A549 (cell line): ENCODE results near the gene KCTD15. TPM values are rescaled to one million over a fixed set of nuclear protein-coding genes. Genes with fewer than 3 reads are reported as not detected.

Experiments
- ATAC-seq, 2 experiments: fragments of 200-7000 bp in 1 of 2; fragments of >200 bp in 1 of 2; cut with Nextera tagmentation in 1 of 2; cut with Tn5 transposase in 1 of 2; 3 replicates each; pipeline versions ENCODE4 v1.8.0 to v1.9.1; 2018 to 2020; ENCODE audit warnings: mild to moderate bottlenecking in 1 of 2, moderate library complexity in 1 of 2
- CTCF ChIA-PET: fragments of 300-600 bp; sonication (Branson Sonifier 250); formaldehyde crosslinking; extraction: SDS; loops from one replicate; lab custom pipeline; 2021; ENCODE audit warnings: antibody characterized with exemption, inconsistent platforms; lab: Yijun Ruan, JAX
- POLR2A ChIA-PET: fragments of 350-600 bp; formaldehyde crosslinking; extraction: SDS; loops from one replicate; lab custom pipeline; 2021; ENCODE audit warnings: antibody characterized with exemption, inconsistent platforms; lab: Yijun Ruan, JAX
- DNase-seq, 2 experiments: peaks; one replicate each; pipeline versions ENCODE4 v3.0.0 to v3.0.0-alpha.2; 2011 to 2016; ENCODE audit warnings: low read depth in 1 of 2, low spot score in 1 of 2
- FAIRE-seq: peaks from 2 replicates; lab custom pipeline; 2011; peaks lifted over from hg19 to GRCh38; lab: Jason Lieb, UNC
- H3K27ac ChIP-seq, 2 experiments: fragments of >200 bp; sonication (Bioruptor Twin); formaldehyde crosslinking; 3 replicates each; pipeline ENCODE4 v1.5.1; 2016 to 2017
- H3K4me1 ChIP-seq: fragments of >200 bp; sonication (Bioruptor Twin); formaldehyde crosslinking; 3 replicates; pipeline ENCODE4 v1.6.1; 2016
- H3K4me2 ChIP-seq: fragments of >200 bp; sonication (Bioruptor Twin); formaldehyde crosslinking; 3 replicates; pipeline ENCODE4 v1.6.1; 2016
- H3K4me3 ChIP-seq: fragments of >200 bp; sonication (Bioruptor Twin); formaldehyde crosslinking; 3 replicates; pipeline ENCODE4 v1.5.1; 2016
- H3K9me3 ChIP-seq: fragments of >200 bp; sonication (Bioruptor Twin); formaldehyde crosslinking; 3 replicates; pipeline ENCODE4 v1.6.1; 2016
- ATOH8 ChIP-seq: fragments of 250-450 bp; sonication (Bioruptor Pico); IDR thresholded peaks from 2 replicates; pipeline ENCODE4 v1.5.0; 2020; ENCODE audit warnings: low read depth, mild to moderate bottlenecking, moderate library complexity
- BHLHE40 ChIP-seq: IDR thresholded peaks from 2 replicates; pipeline ENCODE4 v1.6.1; 2012; ENCODE audit warnings: low read depth, low read length, inconsistent platforms
- CHD2 ChIP-seq: fragments of 150-350 bp; IDR thresholded peaks from 2 replicates; pipeline ENCODE4 v1.6.1; 2014; ENCODE audit warnings: low read length; ENCODE audit not compliant: partially characterized antibody
- CHD4 ChIP-seq: fragments of 200-600 bp; sonication (generic); IDR thresholded peaks from 2 replicates; pipeline ENCODE4 v1.6.1; 2016; ENCODE audit warnings: antibody characterized with exemption, mild to moderate bottlenecking, borderline replicate concordance
- CTCF ChIP-seq: fragments of >200 bp; sonication (Bioruptor Twin); formaldehyde crosslinking; IDR thresholded peaks from 3 replicates; pipeline ENCODE4 v1.5.1; 2016
- E2F6 ChIP-seq: IDR thresholded peaks from 2 replicates; pipeline ENCODE4 v1.6.1; 2012; ENCODE audit warnings: low read depth, borderline replicate concordance
- EHF ChIP-seq: fragments of 250-450 bp; sonication (Bioruptor Pico); IDR thresholded peaks from 2 replicates; pipeline ENCODE4 v1.5.0; 2020; ENCODE audit warnings: mild to moderate bottlenecking
- EHMT2 ChIP-seq: fragments of 200-600 bp; sonication (generic); IDR thresholded peaks from 2 replicates; pipeline ENCODE4 v1.6.1; 2016; ENCODE audit warnings: antibody characterized with exemption, low read depth, mild to moderate bottlenecking, moderate library complexity
- HOXB13 ChIP-seq: fragments of 250-450 bp; sonication (Bioruptor Pico); IDR thresholded peaks from 2 replicates; pipeline ENCODE4 v1.5.0; 2020; ENCODE audit warnings: low read depth, mild to moderate bottlenecking, moderate library complexity
- HOXB5 ChIP-seq: fragments of 250-450 bp; sonication (Bioruptor Pico); IDR thresholded peaks from 2 replicates; pipeline ENCODE4 v1.5.0; 2020; ENCODE audit warnings: mild to moderate bottlenecking, moderate library complexity
- KDM1A ChIP-seq: fragments of 200-600 bp; sonication (generic); IDR thresholded peaks from 2 replicates; pipeline ENCODE4 v1.6.1; 2016; ENCODE audit warnings: low read depth, mild to moderate bottlenecking
- MAFK ChIP-seq: fragments of 450-650 bp; IDR thresholded peaks from 2 replicates; pipeline ENCODE4 v1.6.1; 2014; ENCODE audit not compliant: partially characterized antibody
- MAZ ChIP-seq: fragments of 150-350 bp; IDR thresholded peaks from 2 replicates; pipeline ENCODE4 v1.6.1; 2014; ENCODE audit warnings: antibody characterized with exemption, low read depth, low read length, borderline replicate concordance
- MYC ChIP-seq: IDR thresholded peaks from 2 replicates; pipeline ENCODE4 v1.6.1; 2012; ENCODE audit warnings: mild to moderate bottlenecking, inconsistent platforms, low read length, improper control_type of control experiment, borderline replicate concordance
- NFE2L2 ChIP-seq: fragments of 150-350 bp; conservative IDR thresholded peaks from 2 replicates; pipeline ENCODE4 v1.6.1; 2014; ENCODE audit warnings: low read length
- PHF8 ChIP-seq: fragments of 200-600 bp; sonication (generic); IDR thresholded peaks from 2 replicates; pipeline ENCODE4 v1.6.1; 2016; ENCODE audit warnings: low read depth, mild to moderate bottlenecking, antibody characterized with exemption, moderate library complexity, borderline replicate concordance
- RAD21 ChIP-seq, 2 experiments: fragments of >200 bp in 1 of 2; sonication (Bioruptor Twin) in 1 of 2; formaldehyde crosslinking in 1 of 2; IDR thresholded peaks in 1 of 2; conservative IDR thresholded peaks in 1 of 2; 2 replicates in 1 of 2; 3 replicates in 1 of 2; pipeline ENCODE4 v1.6.1; 2012 to 2018; ENCODE audit warnings: inconsistent platforms in 1 of 2
- REST ChIP-seq: fragments of 200-600 bp; sonication (generic); IDR thresholded peaks from 2 replicates; pipeline ENCODE4 v1.6.1; 2016; ENCODE audit warnings: antibody characterized with exemption, mild to moderate bottlenecking, moderate library complexity
- SMC3 ChIP-seq: fragments of >200 bp; sonication (Bioruptor Twin); formaldehyde crosslinking; IDR thresholded peaks from 3 replicates; pipeline ENCODE4 v1.6.1; 2018; ENCODE audit warnings: inconsistent platforms
- ZFP36 ChIP-seq: fragments of 450-650 bp; IDR thresholded peaks from 2 replicates; pipeline ENCODE4 v1.6.1; 2014; ENCODE audit warnings: borderline replicate concordance; ENCODE audit not compliant: partially characterized antibody
- WGBS: methylation state at CpG from one replicate; pipeline ENCODE4 v1.1.6; 2017; ENCODE audit errors: missing lambda C conversion rate; 5-methylcytosine and 5-hydroxymethylcytosine counted together
- polyA plus RNA-seq, 4 experiments: library from polyadenylated mRNA; depleted of rRNA in 3 of 4; stranded (reverse); fragments of >200 nt; fragmentation: RNase III in 1 of 4; extraction: RNeasy Plus Mini Kit Qiagen cat#74134 plus additional on column Dnase treatment in 1 of 4; gene quantifications; 2 replicates in 3 of 4; 3 replicates in 1 of 4; pipeline ENCODE4 v1.2.3, GENCODE V29; 2011 to 2017

KCTD15 gene
- polyA plus RNA-seq, 2 of the 4 experiments (the other 2 are of a cell fraction): 54.0 to 56.5 TPM

- Histone ChIP-seq H3K4me1 (no peaks in the 10 kb centered on the region), H3K4me3 (no peak overlapping the region), H3K9me3 (no peaks in the 10 kb centered on the region), H3K27ac (no peak overlapping the region), H3K4me2 (no peak overlapping the region)
- TF ChIP-seq CHD2: no peak
- TF ChIP-seq ZFP36: no peak
- TF ChIP-seq MYC: no peak
- peak; percentile 39; the same call in 1 of the 2 replicates for TF ChIP-seq EHF (CRISPR knock-in tag)
- no peak for TF ChIP-seq BHLHE40
- peak; percentile 98 for TF ChIP-seq REST
- TF ChIP-seq CHD4: no peak
- TF ChIP-seq E2F6: no peak
- no peak for TF ChIP-seq KDM1A
- 0 out of 2 replicates have a peak, but pooled peaks have one; percentile 20 for TF ChIP-seq ATOH8 (CRISPR knock-in tag)
- TF ChIP-seq HOXB5: peak; percentile 42; the same call in 1 of the 2 replicates
- no peak for TF ChIP-seq MAZ
- peak; percentile 10 to 22; a peak in 1 of 5 replicates for TF ChIP-seq RAD21 (conservative IDR thresholded peaks at IDR 0.05 in 1 of 2, IDR thresholded peaks at IDR 0.05 in 1 of 2)
- no peak; the same call in 2 of the 3 replicates for TF ChIP-seq SMC3
- peak; percentile 75; the same call in 1 of the 2 replicates for TF ChIP-seq HOXB13 (CRISPR knock-in tag)
- no peak for TF ChIP-seq PHF8
- peak; percentile 92 for TF ChIP-seq EHMT2
- TF ChIP-seq MAFK: no peak
- TF ChIP-seq NFE2L2: no peak
- peak; percentile 16; the same call in 1 of the 3 replicates for TF ChIP-seq CTCF
- 12% methylated on average over 9 of the region's 9 CpGs for WGBS
- POLR2A ChIA-PET: no interaction called here
- FAIRE-seq: no peak
- 0 out of 6 replicates have a peak, but pooled peaks of 1 of the 2 experiments have one; percentile 11 for ATAC-seq
- CTCF ChIA-PET: interaction anchor here (0.9 to 22.3 kb wide), 15 partner anchors 7 to 532 kb away, joined by 3 to 572 read pairs (median 31); partner anchors contain the start of gene KCTD15
- DNase-seq: peak in 1 of 2 experiments; percentile 42
Observed at GRCh38 chr19:33767898-33768413, 28.7 kb upstream of the KCTD15 start.
